ENCODE measurements around the gene ARHGAP26. TPM values are rescaled to one million over a fixed set of nuclear protein-coding genes. Genes with fewer than 3 reads are reported as not detected.

Gene ARHGAP26
- polyA plus RNA-seq, 3 donors = 26.5 to 56.8 (median 28.7) TPM

DNA sequence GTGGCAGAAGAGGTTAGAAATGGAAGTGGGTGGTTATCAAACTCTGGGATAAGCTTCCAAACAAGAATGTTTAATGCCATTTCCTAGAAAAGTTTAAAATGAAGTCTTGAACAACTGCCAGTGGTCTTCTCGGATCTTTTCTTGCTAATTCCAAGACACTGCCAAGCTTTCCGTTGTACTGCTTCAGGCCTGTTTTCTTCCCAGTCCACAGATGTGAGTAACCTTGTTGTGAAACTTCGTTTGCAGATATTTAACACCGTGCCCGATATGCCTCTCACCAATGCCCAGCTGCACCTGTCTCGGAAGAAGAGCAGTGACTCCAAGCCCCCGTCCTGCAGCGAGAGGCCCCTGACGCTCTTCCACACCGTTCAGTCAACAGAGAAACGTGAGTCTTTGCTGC is 363.5 kb downstream of the ARHGAP26 start:
- Mint-ChIP-seq H3K36me3 (peaks cover 80 to 84% of the 10 kb centered on the region in 2 donors), H3K9me3 (no peaks in the 10 kb centered on the region), H3K4me1 (no peaks in the 10 kb centered on the region), H3K27ac (peak overlapping the region in 1 of 7 donors; percentile 26), H3K27me3 (ENCODE audit: low read depth in 3 of 3) (peaks cover 0 to 2% (median 0%) of the 10 kb centered on the region in 3 donors), H3K4me3 (no peak overlapping the region)
- no peak overlapping the region for H2AFZ ChIP-seq (ENCODE audit: insufficient read depth, low read depth, low read length, poor library complexity, severe bottlenecking)
- H3K36me3 ChIP-seq (replicated peaks in 1 of 2; ENCODE audit: control insufficient read depth in 1 of 2, insufficient read depth in 2 of 2, low read length in 2 of 2) = peaks cover 59 to 97% of the 10 kb centered on the region in 2 donors
- no peak overlapping the region for H3K4me3 ChIP-seq (replicated peaks in 1 of 3; ENCODE audit: low read depth in 2 of 3, low read length in 3 of 3)
- H3K9ac ChIP-seq (ENCODE audit: insufficient read depth, low read length, poor library complexity, severe bottlenecking) = no peak overlapping the region
- H3K27me3 ChIP-seq (ENCODE audit: control insufficient read depth in 2 of 2, insufficient read depth in 2 of 2, low read length in 2 of 2) = no peaks in the 10 kb centered on the region
- intact Hi-C loops (cut with micrococcal nuclease) = no loop called here
- no peak overlapping the region for H3K27ac ChIP-seq (ENCODE audit: low read depth in 1 of 2, low read length in 2 of 2)
- DNase-seq = no peak
- peaks cover 94% of the 10 kb centered on the region for H4K20me1 ChIP-seq (ENCODE audit: insufficient read depth, low read length)
- WGBS (ENCODE audit: insufficient coverage) = 97% methylated on average over 11 of the region's 11 CpGs
- no peaks in the 10 kb centered on the region for H3K4me1 ChIP-seq (ENCODE audit: control insufficient read depth in 1 of 2, insufficient read depth in 2 of 2, low read length in 2 of 2)
- no peaks in the 10 kb centered on the region for H3K9me3 ChIP-seq (replicated peaks in 1 of 2; ENCODE audit: control insufficient read depth in 1 of 2, insufficient read depth in 1 of 2, low read length in 2 of 2)
- H3K4me2 ChIP-seq (replicated peaks; ENCODE audit: extremely low read depth, low read length, poor library complexity, severe bottlenecking) = no peak overlapping the region
- TF ChIP-seq, protein P1, sequence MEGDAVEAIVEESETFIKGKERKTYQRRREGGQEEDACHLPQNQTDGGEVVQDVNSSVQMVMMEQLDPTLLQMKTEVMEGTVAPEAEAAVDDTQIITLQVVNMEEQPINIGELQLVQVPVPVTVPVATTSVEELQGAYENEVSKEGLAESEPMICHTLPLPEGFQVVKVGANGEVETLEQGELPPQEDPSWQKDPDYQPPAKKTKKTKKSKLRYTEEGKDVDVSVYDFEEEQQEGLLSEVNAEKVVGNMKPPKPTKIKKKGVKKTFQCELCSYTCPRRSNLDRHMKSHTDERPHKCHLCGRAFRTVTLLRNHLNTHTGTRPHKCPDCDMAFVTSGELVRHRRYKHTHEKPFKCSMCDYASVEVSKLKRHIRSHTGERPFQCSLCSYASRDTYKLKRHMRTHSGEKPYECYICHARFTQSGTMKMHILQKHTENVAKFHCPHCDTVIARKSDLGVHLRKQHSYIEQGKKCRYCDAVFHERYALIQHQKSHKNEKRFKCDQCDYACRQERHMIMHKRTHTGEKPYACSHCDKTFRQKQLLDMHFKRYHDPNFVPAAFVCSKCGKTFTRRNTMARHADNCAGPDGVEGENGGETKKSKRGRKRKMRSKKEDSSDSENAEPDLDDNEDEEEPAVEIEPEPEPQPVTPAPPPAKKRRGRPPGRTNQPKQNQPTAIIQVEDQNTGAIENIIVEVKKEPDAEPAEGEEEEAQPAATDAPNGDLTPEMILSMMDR (IDR thresholded peaks at IDR 0.05) = no peak
- H3K79me2 ChIP-seq (ENCODE audit: insufficient read depth, low read length) = no peaks in the 10 kb centered on the region

GRCh38 chr5:143134269-143134668 is 364.1 kb downstream of the ARHGAP26 start:
- TF ChIP-seq, protein P1 (IDR thresholded peaks at IDR 0.05) = no peak
- no peak overlapping the region for H3K27ac Mint-ChIP-seq
- intact Hi-C loops (cut with micrococcal nuclease) = no loop called here
- H3K36me3 ChIP-seq (replicated peaks in 1 of 2; ENCODE audit: control insufficient read depth in 1 of 2, insufficient read depth in 2 of 2, low read length in 2 of 2) = peaks cover 59 to 97% of the 10 kb centered on the region in 2 donors
- no peak overlapping the region for H3K27ac ChIP-seq (ENCODE audit: low read depth in 1 of 2, low read length in 2 of 2)
- no peaks in the 10 kb centered on the region for H3K27me3 ChIP-seq (ENCODE audit: control insufficient read depth in 2 of 2, insufficient read depth in 2 of 2, low read length in 2 of 2)
- H3K79me2 ChIP-seq (ENCODE audit: insufficient read depth, low read length) = no peaks in the 10 kb centered on the region
- no peaks in the 10 kb centered on the region for H3K9me3 Mint-ChIP-seq
- H3K36me3 Mint-ChIP-seq = peaks cover 79 to 83% of the 10 kb centered on the region in 2 donors
- no peaks in the 10 kb centered on the region for H3K4me1 Mint-ChIP-seq
- H3K9ac ChIP-seq (ENCODE audit: insufficient read depth, low read length, poor library complexity, severe bottlenecking) = no peak overlapping the region
- H3K4me2 ChIP-seq (replicated peaks; ENCODE audit: extremely low read depth, low read length, poor library complexity, severe bottlenecking) = no peak overlapping the region
- no peaks in the 10 kb centered on the region for H3K9me3 ChIP-seq (replicated peaks in 1 of 2; ENCODE audit: control insufficient read depth in 1 of 2, insufficient read depth in 1 of 2, low read length in 2 of 2)
- no peak overlapping the region for H3K4me3 ChIP-seq (replicated peaks in 1 of 3; ENCODE audit: low read depth in 2 of 3, low read length in 3 of 3)
- no peak overlapping the region for H3K4me3 Mint-ChIP-seq
- no peak overlapping the region for H2AFZ ChIP-seq (ENCODE audit: insufficient read depth, low read depth, low read length, poor library complexity, severe bottlenecking)
- no peak for DNase-seq
- peaks cover 94% of the 10 kb centered on the region for H4K20me1 ChIP-seq (ENCODE audit: insufficient read depth, low read length)
- H3K27me3 Mint-ChIP-seq (ENCODE audit: low read depth in 3 of 3) = peaks cover 0 to 2% (median 0%) of the 10 kb centered on the region in 3 donors
- no CpG with 5 or more reads among the region's 3 CpGs for WGBS (ENCODE audit: insufficient coverage)
- H3K4me1 ChIP-seq (ENCODE audit: control insufficient read depth in 1 of 2, insufficient read depth in 2 of 2, low read length in 2 of 2) = no peaks in the 10 kb centered on the region
